Activated CD8-positive, alpha-beta memory T cell treated with anti-CD3 and anti-CD28 coated beads, Interleukin-2, amount 10 ng/mL, durations not matched to agents 7 days and 5 days (primary cell): ENCODE measurements around the gene CIC. TPM values are rescaled to one million over a fixed set of nuclear protein-coding genes. Genes with fewer than 3 reads are reported as not detected.

Experiments
- ATAC-seq: fragments of 150-1000 bp; cut with Tn5 transposase; one replicate; pipeline ENCODE4 v1.10.0; 2021; ENCODE audit warnings: moderate library complexity
- CTCF ChIA-PET: fragments of 350-600 bp; sonication (Branson Sonifier 250); formaldehyde crosslinking; loops from one replicate; lab custom pipeline; 2021; ENCODE audit warnings: antibody characterized with exemption; lab: Charles Lee
- DNase-seq: peaks from one replicate; pipeline ENCODE4 v3.0.0-alpha.2; 2020
- H3K27ac Mint-ChIP-seq: one replicate; pipeline ENCODE4 v1.8.0; 2021; ENCODE audit warnings: mild to moderate bottlenecking, mixed read lengths
- H3K27me3 Mint-ChIP-seq: one replicate; pipeline ENCODE4 v1.8.0; 2021; ENCODE audit warnings: mixed read lengths
- H3K36me3 Mint-ChIP-seq: one replicate; pipeline ENCODE4 v1.8.0; 2021; ENCODE audit warnings: mild to moderate bottlenecking, mixed read lengths
- H3K4me1 Mint-ChIP-seq: one replicate; pipeline ENCODE4 v1.8.0; 2021; ENCODE audit warnings: mixed read lengths
- H3K4me3 Mint-ChIP-seq: one replicate; pipeline ENCODE4 v1.8.0; 2021; ENCODE audit warnings: mild to moderate bottlenecking, moderate library complexity, mixed read lengths
- H3K9me3 Mint-ChIP-seq: one replicate; pipeline ENCODE4 v1.8.0; 2022; ENCODE audit warnings: low read depth, mixed read lengths
- total RNA-seq, 2 experiments: library from RNA; stranded (reverse); gene quantifications; one replicate each; pipeline ENCODE4 v1.2.3, GENCODE V29; 2021

CIC gene
- total RNA-seq, 2 experiments from 2014 or later = 67.3 to 77.3 TPM

- Mint-ChIP-seq H3K27ac (peak overlapping the region; percentile 99), H3K9me3 (no peaks in the 10 kb centered on the region), H3K4me1 (peaks cover 37% of the 10 kb centered on the region), H3K36me3 (peaks cover 9% of the 10 kb centered on the region), H3K27me3 (no peaks in the 10 kb centered on the region), H3K4me3 (no peak overlapping the region)
- CTCF ChIA-PET = interaction anchor here (0.9 to 3.2 kb wide), 14 partner anchors 9 to 162 kb away, joined by 3 to 44 read pairs (median 5); partner anchors contain the start of genes DEDD2, GSK3A, PAFAH1B3 and POU2F2
- peak; percentile 3 for ATAC-seq
- peak; percentile 86 for DNase-seq
These were observed 1.4 kb downstream of the CIC start for GRCh38 chr19:42270346-42271044.

GRCh38 chr19:42271045-42271419 lies 2.0 kb downstream of the CIC start:
- Mint-ChIP-seq H3K36me3 (peaks cover 9% of the 10 kb centered on the region), H3K9me3 (no peaks in the 10 kb centered on the region), H3K27ac (peak overlapping the region; percentile 99), H3K27me3 (no peaks in the 10 kb centered on the region), H3K4me3 (no peak overlapping the region), H3K4me1 (peaks cover 41% of the 10 kb centered on the region)
- no peak for DNase-seq
- ATAC-seq = no peak
- CTCF ChIA-PET = interaction anchor here (0.9 to 3.2 kb wide), 12 partner anchors 8 to 162 kb away, joined by 3 to 44 read pairs (median 5); partner anchors contain the start of genes GSK3A, PAFAH1B3, POU2F2 and PRR19

- CTCF ChIA-PET = interaction anchor here (1.1 to 3.2 kb wide), 4 partner anchors 8 to 163 kb away, joined by 6 to 44 read pairs (median 14); partner anchors contain the start of gene GSK3A
- peaks cover 51% of the 10 kb centered on the region for H3K4me1 Mint-ChIP-seq
- no peak for ATAC-seq
These were observed 2.9 kb downstream of the CIC start for GRCh38 chr19:42271861-42272534.

GRCh38 chr19:42272535-42272897 lies 3.5 kb downstream of the CIC start:
- H3K9me3 Mint-ChIP-seq = no peaks in the 10 kb centered on the region
- peaks cover 54% of the 10 kb centered on the region for H3K4me1 Mint-ChIP-seq
- H3K27ac Mint-ChIP-seq = no peak overlapping the region
- ATAC-seq (no peak), DNase-seq (no peak)
- no peak overlapping the region for H3K4me3 Mint-ChIP-seq
- peaks cover 9% of the 10 kb centered on the region for H3K36me3 Mint-ChIP-seq
- no peaks in the 10 kb centered on the region for H3K27me3 Mint-ChIP-seq
- CTCF ChIA-PET = interaction anchor here (1.1 kb wide), 1 partner anchor 29 kb away, joined by 6 read pairs; no protein-coding TSS in a partner anchor

More at GRCh38 chr19:42271861-42272534, 2.9 kb downstream of the CIC start:
- Mint-ChIP-seq H3K27ac (peak overlapping the region; percentile 99), H3K27me3 (no peaks in the 10 kb centered on the region), H3K36me3 (peaks cover 9% of the 10 kb centered on the region), H3K4me3 (no peak overlapping the region), H3K9me3 (no peaks in the 10 kb centered on the region)
- no peak for DNase-seq

GRCh38 chr19:42272989-42273406 lies 3.9 kb downstream of the CIC start:
- DNase-seq = no peak
- H3K4me1 Mint-ChIP-seq = peaks cover 51% of the 10 kb centered on the region
- H3K36me3 Mint-ChIP-seq = peaks cover 9% of the 10 kb centered on the region
- H3K27ac Mint-ChIP-seq = no peak overlapping the region
- no peak for ATAC-seq
- CTCF ChIA-PET = interaction anchor here (1.1 kb wide), 1 partner anchor 30 kb away, joined by 6 read pairs; no protein-coding TSS in a partner anchor
- no peak overlapping the region for H3K4me3 Mint-ChIP-seq
- H3K9me3 Mint-ChIP-seq = no peaks in the 10 kb centered on the region
- H3K27me3 Mint-ChIP-seq = no peaks in the 10 kb centered on the region

GRCh38 chr19:42273407-42274064 lies 4.5 kb downstream of the CIC start:
- Mint-ChIP-seq H3K36me3 (peaks cover 9% of the 10 kb centered on the region), H3K4me1 (peaks cover 55% of the 10 kb centered on the region), H3K9me3 (no peaks in the 10 kb centered on the region), H3K4me3 (no peak overlapping the region), H3K27me3 (no peaks in the 10 kb centered on the region), H3K27ac (no peak overlapping the region)
- DNase-seq (no peak), ATAC-seq (no peak)
- CTCF ChIA-PET = no interaction called here

GRCh38 chr19:42274065-42274682 lies 5.1 kb downstream of the CIC start:
- ATAC-seq = no peak
- H3K4me3 Mint-ChIP-seq = no peak overlapping the region
- DNase-seq = no peak
- H3K36me3 Mint-ChIP-seq = peaks cover 9% of the 10 kb centered on the region
- no peaks in the 10 kb centered on the region for H3K9me3 Mint-ChIP-seq
- H3K27me3 Mint-ChIP-seq = no peaks in the 10 kb centered on the region
- H3K27ac Mint-ChIP-seq = peak overlapping the region; percentile 74
- peaks cover 61% of the 10 kb centered on the region for H3K4me1 Mint-ChIP-seq
- CTCF ChIA-PET = no interaction called here

GRCh38 chr19:42275103-42275502 lies 6.1 kb downstream of the CIC start:
- no peak for ATAC-seq
- Mint-ChIP-seq H3K27ac (peak overlapping the region; percentile 74), H3K4me3 (no peak overlapping the region), H3K36me3 (peaks cover 5% of the 10 kb centered on the region), H3K4me1 (peaks cover 62% of the 10 kb centered on the region), H3K9me3 (no peaks in the 10 kb centered on the region), H3K27me3 (no peaks in the 10 kb centered on the region)
- no peak for DNase-seq
- CTCF ChIA-PET = interaction anchor here (5.8 kb wide), 1 partner anchor 30 kb away, joined by 87 read pairs; the partner anchor contains the start of gene GSK3A

GRCh38 chr19:42275517-42275916 lies 6.5 kb downstream of the CIC start:
- CTCF ChIA-PET = interaction anchor here (5.8 kb wide), 1 partner anchor 30 kb away, joined by 87 read pairs; the partner anchor contains the start of gene GSK3A
- Mint-ChIP-seq H3K4me1 (peaks cover 57% of the 10 kb centered on the region), H3K27me3 (no peaks in the 10 kb centered on the region), H3K4me3 (no peak overlapping the region), H3K9me3 (no peaks in the 10 kb centered on the region), H3K27ac (peak overlapping the region; percentile 79), H3K36me3 (peaks cover 5% of the 10 kb centered on the region)
- DNase-seq = no peak
- ATAC-seq = no peak

- CTCF ChIA-PET = interaction anchor here (1.9 to 5.8 kb wide), 3 partner anchors 19 to 144 kb away, joined by 6 to 87 read pairs (median 19); partner anchors contain the start of genes GSK3A and POU2F2
- peaks cover 52% of the 10 kb centered on the region for H3K4me1 Mint-ChIP-seq
These were observed 7.2 kb downstream of the CIC start for GRCh38 chr19:42276284-42276683.

GRCh38 chr19:42276821-42277220 lies 7.8 kb downstream of the CIC start:
- peak; percentile 65 for DNase-seq
- Mint-ChIP-seq H3K27me3 (no peaks in the 10 kb centered on the region), H3K4me3 (no peak overlapping the region), H3K27ac (peak overlapping the region; percentile 79), H3K36me3 (peaks cover 5% of the 10 kb centered on the region), H3K9me3 (no peaks in the 10 kb centered on the region), H3K4me1 (peaks cover 49% of the 10 kb centered on the region)
- CTCF ChIA-PET = interaction anchor here (0.8 to 5.8 kb wide), 4 partner anchors 19 to 144 kb away, joined by 3 to 87 read pairs (median 12); partner anchors contain the start of genes GSK3A and POU2F2
- peak; percentile 8 for ATAC-seq

More at GRCh38 chr19:42276284-42276683, 7.2 kb downstream of the CIC start:
- H3K27ac Mint-ChIP-seq = peak overlapping the region; percentile 79
- H3K36me3 Mint-ChIP-seq = peaks cover 5% of the 10 kb centered on the region
- DNase-seq (peak; percentile 63), ATAC-seq (no peak)
- no peaks in the 10 kb centered on the region for H3K9me3 Mint-ChIP-seq
- no peak overlapping the region for H3K4me3 Mint-ChIP-seq
- H3K27me3 Mint-ChIP-seq = no peaks in the 10 kb centered on the region

GRCh38 chr19:42277821-42278451 lies 8.9 kb downstream of the CIC start:
- Mint-ChIP-seq H3K4me1 (peaks cover 49% of the 10 kb centered on the region), H3K27ac (peak overlapping the region; percentile 29), H3K27me3 (no peaks in the 10 kb centered on the region), H3K9me3 (no peaks in the 10 kb centered on the region), H3K4me3 (no peak overlapping the region), H3K36me3 (peaks cover 5% of the 10 kb centered on the region)
- CTCF ChIA-PET = interaction anchor here (0.8 to 5.8 kb wide), 6 partner anchors 18 to 169 kb away, joined by 3 to 87 read pairs (median 12); partner anchors contain the start of genes GSK3A and POU2F2
- DNase-seq (no peak), ATAC-seq (no peak)
